ENCODE measurements around the gene CDKL5.
A peak's percentile ranks its signal among the peaks of the same experiment; 100 is the strongest.

Gene CDKL5

GRCh38 chrX:18698737-18699650 lies 273.6 kb downstream of the CDKL5 start:
- no peak for DNase-seq (ENCODE audit: low spot score)

GRCh38 chrX:18701621-18702361 lies 276.4 kb downstream of the CDKL5 start:
- no peak for DNase-seq (ENCODE audit: low spot score)

DNA sequence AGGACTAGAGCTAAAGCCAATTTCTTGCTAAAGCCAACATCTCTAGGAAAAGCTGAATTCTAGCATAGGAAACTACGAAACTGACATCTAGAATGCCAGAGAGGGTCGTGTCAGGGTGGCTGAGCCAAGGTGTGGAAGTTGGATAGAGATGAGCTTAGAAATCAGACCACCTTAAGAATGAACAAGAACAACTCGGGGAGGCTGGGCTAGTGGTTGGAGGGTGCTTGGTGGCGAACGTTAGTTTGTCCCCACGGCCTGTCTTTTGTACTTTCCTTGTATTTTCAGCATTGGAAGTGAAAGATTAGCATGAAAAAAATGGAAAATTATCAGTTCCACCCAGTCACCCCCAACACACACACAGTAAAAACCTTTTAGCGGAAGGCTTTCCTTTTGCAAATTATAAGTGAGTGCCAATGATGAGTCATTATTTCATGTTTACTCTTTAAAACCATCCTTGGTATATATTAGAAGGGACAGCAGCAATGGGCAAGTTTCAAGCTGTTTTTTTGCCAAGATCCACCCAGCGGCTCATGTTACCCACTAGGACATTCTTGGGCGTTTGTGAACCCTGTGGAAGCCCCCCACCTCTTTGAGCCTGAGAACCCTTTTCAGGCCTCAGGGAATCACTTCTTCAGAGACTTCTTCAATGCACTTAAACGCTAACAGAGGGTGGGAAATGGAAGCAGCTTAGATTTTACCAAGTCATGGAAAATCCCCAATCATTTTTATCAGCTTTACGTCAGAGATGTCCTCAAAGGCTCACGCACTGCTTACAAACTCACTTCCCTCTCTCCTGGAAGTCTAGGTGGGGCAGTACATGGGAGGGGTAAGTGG lies 277.2 kb downstream of the CDKL5 start:
- peak; percentile 7 for DNase-seq (ENCODE audit: low spot score)

Data from AG08395 (cell line).